Stimulated activated CD8-positive, alpha-beta memory T cell treated with anti-CD3 and anti-CD28 coated beads, Interleukin-15, amount 100 ng/mL, for 1 hour (primary cell): ENCODE data around the gene CYP3A5.
"Not testable (repeated sequence)": the region's sequence is repeated elsewhere in the genome, so short reads cannot be mapped to it uniquely, and the experiment has no call there.

Experiments used
- DNase-seq: peaks from one replicate; pipeline ENCODE4 v3.0.0-alpha.2; 2020; ENCODE audit warnings: low read depth

The CYP3A5 gene

DNA sequence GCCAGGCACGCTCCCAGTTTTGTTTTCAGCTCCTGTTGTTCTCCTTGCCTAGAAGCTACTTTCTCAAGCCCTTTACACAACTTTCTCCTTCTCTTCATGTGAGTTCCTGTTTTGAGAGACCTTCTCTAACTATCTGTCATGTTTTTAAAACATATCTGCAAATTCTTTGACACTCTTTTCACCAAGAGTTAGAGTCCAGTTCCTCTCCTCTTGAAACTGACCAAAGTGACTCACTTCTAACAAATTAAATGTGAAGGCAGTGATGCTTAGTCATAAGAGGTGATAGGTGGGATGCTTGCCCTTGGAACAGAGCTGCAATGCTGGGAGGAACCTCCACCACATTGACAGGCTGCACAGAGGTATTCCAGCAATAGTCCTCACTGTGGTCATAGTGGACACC, 37.8 kb downstream of the CYP3A5 start:
- DNase-seq = no peak

DNA sequence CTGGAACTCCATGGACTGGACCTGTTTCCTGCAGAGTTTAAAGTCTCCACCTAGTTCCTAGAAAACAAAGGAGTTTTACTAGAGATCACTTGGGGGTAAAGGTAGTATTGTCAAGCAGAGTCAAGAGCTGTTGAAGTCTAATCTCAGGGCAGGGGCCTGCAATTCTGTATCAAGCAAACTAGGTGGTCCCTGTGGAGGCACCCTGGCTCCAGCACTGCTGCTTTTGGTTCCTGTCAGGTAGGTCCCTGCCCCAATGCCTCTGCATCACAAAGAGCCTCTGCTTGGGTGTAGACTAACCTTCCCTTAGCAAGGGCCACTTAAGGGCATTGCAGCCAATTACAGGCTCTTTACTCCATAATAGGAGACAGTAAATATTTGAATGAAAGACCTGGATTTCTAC, 40.5 kb downstream of the CYP3A5 start:
- no peak for DNase-seq

DNA sequence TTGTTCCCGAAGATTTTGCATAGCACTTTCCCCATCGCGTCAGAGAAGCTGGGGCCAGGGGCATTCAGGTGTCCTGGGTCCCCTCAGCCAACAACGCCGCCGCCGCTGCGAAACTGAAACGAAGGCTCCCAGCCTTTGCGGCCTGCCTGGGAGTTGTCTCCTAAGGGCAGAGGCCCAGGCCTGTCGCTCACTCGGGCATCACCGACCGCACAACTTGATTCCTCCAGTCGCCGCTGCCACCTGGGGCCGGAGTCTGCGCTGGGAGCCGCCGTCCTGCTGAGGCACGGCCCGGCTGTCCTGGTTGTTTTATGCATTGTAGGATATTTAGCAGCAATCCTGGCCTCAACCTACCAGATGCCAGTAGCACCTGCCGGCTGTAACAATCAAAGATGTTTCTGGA, 41.1 kb downstream of the CYP3A5 start:
- no peak for DNase-seq

- not testable (repeated sequence) for DNase-seq
Observed at GRCh38 chr7:99637414-99637813, 42.4 kb downstream of the CYP3A5 start.

GRCh38 chr7:99631295-99632109, 48.3 kb downstream of the CYP3A5 start:
- no peak for DNase-seq

GRCh38 chr7:99629643-99630042, 50.2 kb downstream of the CYP3A5 start:
- no peak for DNase-seq

GRCh38 chr7:99628471-99629465, 51.0 kb downstream of the CYP3A5 start:
- DNase-seq = no peak

- no peak for DNase-seq
Observed at GRCh38 chr7:99627513-99627912, 52.3 kb downstream of the CYP3A5 start.

DNA sequence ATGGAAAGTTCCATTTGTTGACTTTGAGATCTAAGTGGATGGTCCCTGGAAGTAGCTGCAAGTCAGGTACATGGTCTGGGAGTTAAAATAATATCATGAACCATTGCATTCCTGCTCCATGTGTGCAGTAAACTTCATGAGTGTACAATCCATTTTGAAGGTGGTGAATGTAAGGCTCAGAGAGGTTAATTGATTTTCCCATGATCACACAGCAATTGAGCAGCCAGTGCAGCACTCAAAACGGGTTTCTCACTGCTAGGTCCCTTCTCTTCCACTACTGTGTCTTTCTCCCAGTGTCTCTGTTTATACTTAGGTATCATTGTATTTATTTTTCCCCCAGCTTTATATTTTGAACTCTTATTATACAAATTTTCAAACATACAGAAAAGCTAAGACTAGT, 53.1 kb downstream of the CYP3A5 start:
- DNase-seq = no peak

GRCh38 chr7:99625961-99626360, 53.8 kb downstream of the CYP3A5 start:
- no peak for DNase-seq

DNA sequence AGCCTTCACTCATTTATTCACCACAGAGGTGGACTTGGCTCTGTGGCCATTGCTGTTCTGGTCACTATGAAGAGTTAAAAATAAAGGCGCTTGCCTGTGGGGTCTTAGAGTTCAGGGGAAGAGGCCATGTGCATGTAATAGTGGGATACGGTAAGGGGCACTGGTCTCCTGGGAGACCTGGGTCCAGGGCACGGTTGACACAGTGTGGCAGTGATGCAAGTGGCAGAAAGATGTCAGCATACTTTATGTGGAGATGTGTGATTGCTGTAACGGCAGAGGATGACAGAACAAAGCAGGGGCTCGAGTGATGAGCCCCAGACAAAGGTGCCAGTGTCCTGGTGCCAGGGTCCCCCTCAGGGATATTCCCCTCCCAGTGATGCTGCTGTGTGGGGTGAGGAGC, 54.5 kb downstream of the CYP3A5 start:
- DNase-seq = no peak

DNA sequence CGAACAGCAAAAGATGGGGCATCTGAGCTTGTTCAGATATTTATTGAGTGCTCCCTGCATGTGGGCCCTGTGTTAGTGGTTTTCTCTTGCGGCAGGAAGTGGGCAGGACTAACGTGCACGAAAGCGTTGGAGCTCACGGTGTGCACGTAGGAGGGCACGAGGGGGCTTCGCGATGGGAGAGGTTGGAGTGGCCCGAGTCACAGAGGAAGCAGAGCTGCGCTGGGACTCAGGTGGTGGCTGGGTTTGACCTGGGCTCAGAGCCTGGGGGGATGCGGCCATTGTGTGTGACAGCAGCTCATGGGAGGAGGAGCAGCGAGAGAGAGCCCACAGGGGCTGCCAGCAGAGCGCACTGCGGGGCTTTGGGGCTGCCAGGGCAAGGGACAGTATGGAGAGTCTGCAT, 55.3 kb downstream of the CYP3A5 start:
- peak; percentile 29 for DNase-seq

GRCh38 chr7:99623702-99624447, 55.9 kb downstream of the CYP3A5 start:
- no peak for DNase-seq

GRCh38 chr7:99623091-99623693, 56.6 kb downstream of the CYP3A5 start:
- no peak for DNase-seq

- no peak for DNase-seq
Observed at GRCh38 chr7:99622596-99622995, 57.2 kb downstream of the CYP3A5 start.

GRCh38 chr7:99621271-99621670, 58.5 kb downstream of the CYP3A5 start:
- DNase-seq = no peak

GRCh38 chr7:99619571-99620130, 60.1 kb downstream of the CYP3A5 start:
- no peak for DNase-seq

- DNase-seq = no peak
Observed at GRCh38 chr7:99618726-99619125, 61.1 kb downstream of the CYP3A5 start.

- no peak for DNase-seq
Observed at GRCh38 chr7:99617192-99617781, 62.5 kb downstream of the CYP3A5 start.

GRCh38 chr7:99616359-99617191, 63.2 kb downstream of the CYP3A5 start, which contains the start of gene ZSCAN25:
Gene ZSCAN25 (plus strand): TSS chr7:99616946. CDS start chr7:99619607, 2,661 bp downstream.
- DNase-seq = peak; percentile 68
